ENCODE data around the gene TNFRSF21.

TNFRSF21 gene

GRCh38 chr6:47182291-47182957, 127.3 kb downstream of the TNFRSF21 start:
- in situ Hi-C loops (cut with HindIII; ENCODE audit: low sequenced_read_pairs) = no loop called here

DNA sequence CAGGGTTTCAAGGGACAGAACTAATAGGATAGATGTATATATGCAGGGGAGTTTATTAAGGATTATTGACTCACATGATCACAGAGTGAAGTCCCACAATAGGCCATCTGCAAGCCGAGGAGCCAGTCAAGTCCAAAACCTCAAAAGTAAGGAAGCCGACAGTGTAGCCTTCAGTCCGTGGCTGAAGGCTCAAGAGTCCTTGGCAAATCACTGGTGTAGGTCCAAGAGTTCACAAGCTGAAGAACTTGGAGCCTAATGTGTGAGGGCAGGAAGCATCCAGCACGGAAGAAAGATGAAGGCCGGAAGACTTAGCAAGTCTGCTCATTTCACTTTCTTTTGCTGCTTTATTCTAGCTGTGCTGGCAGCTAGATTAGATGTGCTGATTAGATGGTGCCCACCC, 128.0 kb downstream of the TNFRSF21 start:
- in situ Hi-C loops (cut with HindIII; ENCODE audit: low sequenced_read_pairs) = no loop called here

All from endothelial cell of hepatic sinusoid (primary cell).